Measurements from ENCODE around the gene DRAM1.

DRAM1 gene

DNA sequence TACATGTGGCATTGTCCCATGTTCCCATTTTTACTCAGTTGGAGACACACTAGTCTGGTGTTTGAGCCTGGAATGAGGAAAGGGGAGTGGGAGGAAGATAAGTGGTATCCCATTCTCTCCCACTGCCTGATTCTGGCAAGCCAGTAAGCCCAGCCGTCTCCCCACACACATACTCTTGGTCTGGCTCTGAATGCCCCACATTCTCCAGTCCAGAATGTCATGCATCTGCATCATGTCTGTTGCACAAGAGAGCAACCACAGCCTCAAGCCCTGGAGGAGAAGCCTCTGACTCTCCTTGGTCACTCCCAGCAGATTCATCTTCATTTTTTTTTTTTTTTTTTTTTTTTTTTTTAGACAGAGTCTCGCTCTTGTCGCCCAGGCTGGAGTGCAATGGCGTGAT lies 48.0 kb downstream of the DRAM1 start:
- no peaks in the 10 kb centered on the region for H3K36me3 ChIP-seq (ENCODE audit: control insufficient read depth, low read length)
- H3K4me2 ChIP-seq (ENCODE audit: low read length), result no peak overlapping the region
- no peak overlapping the region for H3K27ac ChIP-seq (ENCODE audit: low read depth, low read length)
- no peak for TF ChIP-seq CTCF (IDR thresholded peaks at IDR 0.05; ENCODE audit: low read depth, low read length, poor library complexity, severe bottlenecking)
- no peak for TF ChIP-seq EZH2phosphoT487 (IDR thresholded peaks at IDR 0.05; ENCODE audit: borderline replicate concordance, low read length)
- no peaks in the 10 kb centered on the region for H3K4me1 ChIP-seq (ENCODE audit: control insufficient read depth, low read length)
- H3K79me2 ChIP-seq (ENCODE audit: control insufficient read depth, low read length), result no peaks in the 10 kb centered on the region
- no peaks in the 10 kb centered on the region for H3K9me2 ChIP-seq (replicated peaks; ENCODE audit: control insufficient read depth, low read length)
- H4K20me1 ChIP-seq (ENCODE audit: control insufficient read depth, insufficient read depth, low read depth, low read length), result no peaks in the 10 kb centered on the region
- no peaks in the 10 kb centered on the region for H3K9me3 ChIP-seq (ENCODE audit: control insufficient read depth, insufficient read depth, low read length)
- H3K4me3 ChIP-seq (ENCODE audit: low read length), result no peak overlapping the region
- H3F3A ChIP-seq (ENCODE audit: control insufficient read depth, insufficient read depth), result no peaks in the 10 kb centered on the region
- peaks cover 17% of the 10 kb centered on the region for H3K27me3 ChIP-seq (ENCODE audit: control insufficient read depth, low read length)

DNA sequence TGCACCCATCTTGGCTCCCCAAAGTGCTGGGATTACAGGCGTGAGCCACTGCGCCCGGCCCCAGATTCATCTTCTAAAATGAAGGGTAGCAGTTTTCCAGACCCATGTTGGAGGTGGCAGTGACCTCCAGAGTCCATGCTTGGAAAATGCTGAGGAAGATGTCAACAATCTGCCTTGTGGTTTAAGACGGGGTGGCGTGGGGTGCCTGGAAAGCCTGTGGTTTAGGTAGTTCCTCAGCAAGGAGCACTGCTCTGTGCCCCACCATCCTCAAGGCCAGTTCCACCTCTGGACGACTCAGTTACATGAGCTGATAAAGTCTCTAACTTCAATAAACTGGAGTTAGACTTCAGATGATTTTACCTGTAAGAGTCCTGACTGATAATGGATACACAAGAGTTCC lies 48.6 kb downstream of the DRAM1 start:
- Histone ChIP-seq H3K4me3 (ENCODE audit: low read length) (no peak overlapping the region), H3K27ac (ENCODE audit: low read depth, low read length) (no peak overlapping the region), H3K79me2 (ENCODE audit: control insufficient read depth, low read length) (no peaks in the 10 kb centered on the region), H3K4me1 (ENCODE audit: control insufficient read depth, low read length) (peaks cover 5% of the 10 kb centered on the region), H3K36me3 (ENCODE audit: control insufficient read depth, low read length) (no peaks in the 10 kb centered on the region), H3K9me2 (replicated peaks; ENCODE audit: control insufficient read depth, low read length) (no peaks in the 10 kb centered on the region), H3K4me2 (ENCODE audit: low read length) (no peak overlapping the region), H3F3A (ENCODE audit: control insufficient read depth, insufficient read depth) (no peaks in the 10 kb centered on the region), H3K27me3 (ENCODE audit: control insufficient read depth, low read length) (peaks cover 17% of the 10 kb centered on the region), H4K20me1 (ENCODE audit: control insufficient read depth, insufficient read depth, low read depth, low read length) (no peaks in the 10 kb centered on the region), H3K9me3 (ENCODE audit: control insufficient read depth, insufficient read depth, low read length) (no peaks in the 10 kb centered on the region)
- TF ChIP-seq CTCF (IDR thresholded peaks at IDR 0.05; ENCODE audit: low read depth, low read length, poor library complexity, severe bottlenecking), result no peak
- TF ChIP-seq EZH2phosphoT487 (IDR thresholded peaks at IDR 0.05; ENCODE audit: borderline replicate concordance, low read length), result no peak

- Histone ChIP-seq H3K9me2 (replicated peaks; ENCODE audit: control insufficient read depth, low read length) (no peaks in the 10 kb centered on the region), H3K9me3 (ENCODE audit: control insufficient read depth, insufficient read depth, low read length) (no peaks in the 10 kb centered on the region), H3K27ac (ENCODE audit: low read depth, low read length) (no peak overlapping the region), H3K36me3 (ENCODE audit: control insufficient read depth, low read length) (no peaks in the 10 kb centered on the region), H3F3A (ENCODE audit: control insufficient read depth, insufficient read depth) (peaks cover 7% of the 10 kb centered on the region; the same call in 1 of the 2 replicates), H4K20me1 (ENCODE audit: control insufficient read depth, insufficient read depth, low read depth, low read length) (no peaks in the 10 kb centered on the region), H3K79me2 (ENCODE audit: control insufficient read depth, low read length) (no peaks in the 10 kb centered on the region), H3K4me2 (ENCODE audit: low read length) (no peak overlapping the region), H3K27me3 (ENCODE audit: control insufficient read depth, low read length) (peaks cover 12% of the 10 kb centered on the region), H3K4me3 (ENCODE audit: low read length) (no peak overlapping the region), H3K4me1 (ENCODE audit: control insufficient read depth, low read length) (peaks cover 16% of the 10 kb centered on the region)
- TF ChIP-seq EZH2phosphoT487 (IDR thresholded peaks at IDR 0.05; ENCODE audit: borderline replicate concordance, low read length) (no peak), CTCF (IDR thresholded peaks at IDR 0.05; ENCODE audit: low read depth, low read length, poor library complexity, severe bottlenecking) (no peak)
These were observed 49.7 kb downstream of the DRAM1 start for GRCh38 chr12:101927036-101927435.
